K562 (cell line): ENCODE results near the gene IRF2BP2. TPM values are rescaled to one million over a fixed set of nuclear protein-coding genes. Genes with fewer than 3 reads are reported as not detected.

Experiments used
- ATAC-seq: fragments of 200-7000 bp; cut with Tn5 transposase; 3 replicates; pipeline ENCODE4 v1.9.1; 2020; ENCODE audit warnings: moderate library complexity
- BruUV-seq: library from RNA; stranded (reverse); fragments of 400-500 nt; replicated peaks from 2 replicates; lab custom pipeline; 2021; lab: Mats Ljungman, UMichigan
- CTCF ChIA-PET: fragments of 300-600 bp; formaldehyde crosslinking; extraction: SDS; loops from one replicate; lab custom pipeline; 2021; ENCODE audit warnings: low intra/inter-chr PET ratio; lab: Yijun Ruan, JAX
- POLR2A ChIA-PET: fragments of 300-600, 350-650 bp; sonication (Branson Sonifier 250); formaldehyde crosslinking; extraction: SDS; loops from one replicate; lab custom pipeline; 2021; ENCODE audit warnings: antibody characterized with exemption, inconsistent platforms; lab: Yijun Ruan, JAX
- DNase-seq, 4 experiments: peaks; one replicate each; pipeline versions ENCODE4 v3.0.0 to v3.0.0-alpha.2; 2011 to 2018; ENCODE audit warnings: low spot score in 3 of 4, mixed read lengths in 3 of 4; ENCODE audit errors: extremely low read depth in 1 of 4
- FAIRE-seq: peaks from 2 replicates; lab custom pipeline; 2011; peaks lifted over from hg19 to GRCh38; lab: Jason Lieb, UNC
- H2AFZ ChIP-seq: 2 replicates; pipeline ENCODE4 v1.6.0; 2011; ENCODE audit warnings: low read depth, low read length, control low read depth, inconsistent platforms
- H3K27ac ChIP-seq: fragments of 200-600 bp; 3 replicates; pipeline ENCODE4 v1.8.0; 2011; ENCODE audit warnings: low read depth, mild to moderate bottlenecking, control low read depth, inconsistent platforms, low read length, moderate library complexity, mixed read lengths; ENCODE audit errors: extremely low read depth
- H3K27me3 ChIP-seq, 2 experiments: fragments of 300-600 bp in 1 of 2; 2 replicates in 1 of 2; 3 replicates in 1 of 2; pipeline versions ENCODE4 v1.6.0 to v1.8.0; 2011; ENCODE audit warnings: inconsistent platforms in 2 of 2, low read length in 2 of 2, mild to moderate bottlenecking in 1 of 2, mixed read lengths in 1 of 2, moderate library complexity in 1 of 2; ENCODE audit not compliant: control insufficient read depth in 2 of 2, insufficient read depth in 2 of 2
- H3K36me3 ChIP-seq: fragments of 300-600 bp; 3 replicates; pipeline ENCODE4 v1.8.0; 2011; ENCODE audit warnings: mild to moderate bottlenecking, low read length, inconsistent platforms; ENCODE audit not compliant: control insufficient read depth, insufficient read depth
- H3K4me1 ChIP-seq, 2 experiments: fragments of 200-600 bp in 1 of 2; replicated peaks in 1 of 2; 2 replicates in 1 of 2; 3 replicates in 1 of 2; pipeline versions ENCODE4 v1.5.1 to v1.8.0; 2011; ENCODE audit warnings: inconsistent platforms in 2 of 2, low read length in 2 of 2, mild to moderate bottlenecking in 1 of 2, mixed read lengths in 1 of 2, moderate library complexity in 1 of 2; ENCODE audit not compliant: control insufficient read depth in 2 of 2, insufficient read depth in 2 of 2
- H3K4me2 ChIP-seq: 2 replicates; pipeline ENCODE4 v1.6.1; 2011; ENCODE audit warnings: low read length, control low read depth, inconsistent platforms, mixed read lengths; ENCODE audit not compliant: insufficient read depth
- H3K4me3 ChIP-seq: fragments of 200-600 bp; sonication (generic), shearing (Covaris generic); 2 replicates; pipeline ENCODE4 v1.5.1; 2016; ENCODE audit warnings: control low read depth, inconsistent platforms
- H3K79me2 ChIP-seq: fragments of 200-600 bp; 3 replicates; pipeline ENCODE4 v1.8.0; 2011; ENCODE audit warnings: low read length, inconsistent platforms; ENCODE audit not compliant: control insufficient read depth, insufficient read depth
- H3K9ac ChIP-seq, 2 experiments: 2 replicates each; pipeline versions ENCODE4 v1.6.0 to v1.6.1; 2011; ENCODE audit warnings: low read depth in 2 of 2, low read length in 2 of 2, control low read depth in 1 of 2, inconsistent platforms in 1 of 2, mild to moderate bottlenecking in 1 of 2, mixed read lengths in 1 of 2; ENCODE audit not compliant: insufficient read depth in 1 of 2
- H3K9me1 ChIP-seq: one replicate; pipeline ENCODE4 v1.6.0; 2011; ENCODE audit warnings: inconsistent platforms, mild to moderate bottlenecking, low read length, moderate library complexity; ENCODE audit not compliant: control insufficient read depth, insufficient read depth
- H3K9me3 ChIP-seq: replicated peaks from 2 replicates; pipeline ENCODE4 v1.5.1; 2011; ENCODE audit warnings: low read depth, low read length, inconsistent platforms; ENCODE audit not compliant: control insufficient read depth, insufficient read depth
- H4K20me1 ChIP-seq: replicated peaks from 2 replicates; pipeline ENCODE4 v1.6.1; 2011; ENCODE audit warnings: low read length, inconsistent platforms, mixed read lengths; ENCODE audit not compliant: control insufficient read depth, insufficient read depth
- CBX3 ChIP-seq, 2 experiments: IDR thresholded peaks; 1 replicate in 1 of 2; 2 replicates in 1 of 2; pipeline ENCODE4 v1.6.1; 2012; ENCODE audit warnings: inconsistent platforms in 2 of 2, low read length in 2 of 2, borderline replicate concordance in 1 of 2, control low read depth in 1 of 2
- MTA3 ChIP-seq: fragments of 450-650 bp; formaldehyde crosslinking; IDR thresholded peaks from 2 replicates; pipeline ENCODE4 v1.6.1; 2017; ENCODE audit warnings: mild to moderate bottlenecking, borderline replicate concordance
- SMARCE1 ChIP-seq: fragments of 450-650 bp; IDR thresholded peaks from 2 replicates; pipeline ENCODE4 v1.7.1; 2016; ENCODE audit warnings: mild to moderate bottlenecking
- TARDBP ChIP-seq: fragments of 450-650 bp; IDR thresholded peaks from 2 replicates; pipeline ENCODE4 v1.6.1; 2016
- U2AF1 ChIP-seq: fragments of 200-400 bp; formaldehyde crosslinking; optimal IDR thresholded peaks from 2 replicates; pipeline ENCODE3; 2017; ENCODE audit warnings: mild to moderate bottlenecking, low read depth, low read length, moderate library complexity
- ZC3H4 ChIP-seq: sonication (generic); formaldehyde crosslinking; IDR thresholded peaks from 2 replicates; pipeline ENCODE4 v1.9.0; 2021; ENCODE audit warnings: missing genetic modification reagents, borderline replicate concordance
- WGBS: fragments of 100-300 bp; shearing (Covaris generic); methylation state at CpG from one replicate; pipeline ENCODE4 v1.1.6; 2016; ENCODE audit warnings: low coverage, mixed read lengths; ENCODE audit not compliant: insufficient coverage; ENCODE audit errors: missing lambda C conversion rate; 5-methylcytosine and 5-hydroxymethylcytosine counted together
- in situ Hi-C: fragments of 300-500 bp; cut with MboI; formaldehyde crosslinking; loops from 4 replicates; pipeline ENCODE4 v1.15.0; 2018; ENCODE audit warnings: inconsistent platforms, mixed read lengths
- intact Hi-C: fragments of 100-400 bp; cut with micrococcal nuclease; formaldehyde crosslinking; loops from 2 replicates; pipeline ENCODE4 v1.14.2; 2022
- polyA plus RNA-seq, 8 experiments: library from polyadenylated mRNA; depleted of rRNA in 4 of 8; stranded (reverse) in 5 of 8; unstranded in 3 of 8; fragments of >200 nt; fragmentation: Nextera tagmentation in 2 of 8; fragmentation: Illumina TruSeq in 1 of 8; extraction: Ambion mirVana in 2 of 8; extraction: Trizol in 1 of 8; gene quantifications; 2 replicates each; pipeline versions ENCODE4 v1.2.1 to v1.2.3, GENCODE V29; 2011 to 2014; ENCODE audit warnings: inconsistent platforms in 1 of 8, missing spikeins in 1 of 8
- total RNA-seq, 7 experiments: library from RNA; depleted of rRNA in 6 of 7; stranded (reverse); fragments of >200 nt in 6 of 7; fragmentation: Illumina TruSeq in 2 of 7; extraction: Trizol in 2 of 7; gene quantifications; 2 replicates each; pipeline versions ENCODE4 v1.2.1 to v1.2.3, GENCODE V29; 2011 to 2021; ENCODE audit warnings: low replicate concordance in 1 of 7
- TF ChIP-seq, protein P1 (sequence below): fragments of 450-650 bp; formaldehyde crosslinking; IDR thresholded peaks from 2 replicates; pipeline ENCODE4 v1.4.0; 2022; ENCODE audit warnings: missing genetic modification characterization
- TF ChIP-seq, protein P2 (sequence below): fragments of 450-650 bp; IDR thresholded peaks from 2 replicates; pipeline ENCODE4 v1.6.1; 2016
- TF ChIP-seq, protein P3 (sequence below): fragments of 450-650 bp; formaldehyde crosslinking; IDR thresholded peaks from 2 replicates; pipeline ENCODE4 v1.4.0; 2022; ENCODE audit warnings: missing genetic modification characterization
- TF ChIP-seq, protein P4 (sequence below): fragments of 450-650 bp; IDR thresholded peaks from 2 replicates; pipeline ENCODE4 v1.6.1; 2016; ENCODE audit warnings: mild to moderate bottlenecking

The IRF2BP2 gene
- total and polyA plus RNA-seq, 9 of the 15 experiments (the other 6 are each of a cell fraction or from before 2014, with no cell fraction given): 7.7 to 68.6 (median 22.1) TPM

DNA sequence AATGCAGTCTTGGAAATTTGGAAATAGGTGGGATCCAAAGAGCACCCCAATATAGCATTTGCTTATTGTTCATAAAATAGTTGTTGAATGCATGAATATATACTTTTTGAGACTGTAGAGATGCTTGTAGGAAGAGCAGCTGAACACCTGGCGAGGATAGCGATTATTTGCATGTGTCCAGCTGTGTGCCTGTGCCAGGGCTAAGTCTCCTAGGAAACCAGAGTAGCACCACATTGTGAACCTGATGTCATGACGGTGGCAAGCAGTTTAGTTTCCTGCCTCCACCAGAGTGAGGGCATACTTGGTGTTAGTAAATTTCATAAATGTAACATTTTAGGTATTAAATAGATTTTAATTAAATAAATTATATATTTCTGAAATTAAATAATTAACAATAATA lies 37.3 kb upstream of the IRF2BP2 start:
- no peaks in the 10 kb centered on the region; a peak in 2 of 5 replicates for H3K4me1 ChIP-seq
- POLR2A ChIA-PET: no interaction called here
- intact Hi-C loops: no loop called here
- no peak overlapping the region for H3K4me3 ChIP-seq
- no peak overlapping the region for H2AFZ ChIP-seq
- TF ChIP-seq, protein P1, sequence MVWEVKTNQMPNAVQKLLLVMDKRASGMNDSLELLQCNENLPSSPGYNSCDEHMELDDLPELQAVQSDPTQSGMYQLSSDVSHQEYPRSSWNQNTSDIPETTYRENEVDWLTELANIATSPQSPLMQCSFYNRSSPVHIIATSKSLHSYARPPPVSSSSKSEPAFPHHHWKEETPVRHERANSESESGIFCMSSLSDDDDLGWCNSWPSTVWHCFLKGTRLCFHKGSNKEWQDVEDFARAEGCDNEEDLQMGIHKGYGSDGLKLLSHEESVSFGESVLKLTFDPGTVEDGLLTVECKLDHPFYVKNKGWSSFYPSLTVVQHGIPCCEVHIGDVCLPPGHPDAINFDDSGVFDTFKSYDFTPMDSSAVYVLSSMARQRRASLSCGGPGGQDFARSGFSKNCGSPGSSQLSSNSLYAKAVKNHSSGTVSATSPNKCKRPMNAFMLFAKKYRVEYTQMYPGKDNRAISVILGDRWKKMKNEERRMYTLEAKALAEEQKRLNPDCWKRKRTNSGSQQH (CRISPR knock-in tag): no peak
- TF ChIP-seq, protein P2, sequence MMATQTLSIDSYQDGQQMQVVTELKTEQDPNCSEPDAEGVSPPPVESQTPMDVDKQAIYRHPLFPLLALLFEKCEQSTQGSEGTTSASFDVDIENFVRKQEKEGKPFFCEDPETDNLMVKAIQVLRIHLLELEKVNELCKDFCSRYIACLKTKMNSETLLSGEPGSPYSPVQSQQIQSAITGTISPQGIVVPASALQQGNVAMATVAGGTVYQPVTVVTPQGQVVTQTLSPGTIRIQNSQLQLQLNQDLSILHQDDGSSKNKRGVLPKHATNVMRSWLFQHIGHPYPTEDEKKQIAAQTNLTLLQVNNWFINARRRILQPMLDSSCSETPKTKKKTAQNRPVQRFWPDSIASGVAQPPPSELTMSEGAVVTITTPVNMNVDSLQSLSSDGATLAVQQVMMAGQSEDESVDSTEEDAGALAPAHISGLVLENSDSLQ: no peak
- in situ Hi-C loops: no loop called here
- no peak overlapping the region for H3K4me2 ChIP-seq
- H3K9me1 ChIP-seq: no peaks in the 10 kb centered on the region
- WGBS: 31% methylated on average over 3 of the region's 3 CpGs
- H3K27me3 ChIP-seq: no peaks in the 10 kb centered on the region
- DNase-seq (no peak), ATAC-seq (no peak), FAIRE-seq (no peak)
- BruUV-seq: no TSS peak
- H3K9me3 ChIP-seq: peaks cover 5% of the 10 kb centered on the region
- no peaks in the 10 kb centered on the region for H3K79me2 ChIP-seq
- H4K20me1 ChIP-seq: no peaks in the 10 kb centered on the region
- H3K9ac ChIP-seq: no peak overlapping the region
- CTCF ChIA-PET: no interaction called here
- no peaks in the 10 kb centered on the region for H3K36me3 ChIP-seq
- no peak overlapping the region for H3K27ac ChIP-seq

DNA sequence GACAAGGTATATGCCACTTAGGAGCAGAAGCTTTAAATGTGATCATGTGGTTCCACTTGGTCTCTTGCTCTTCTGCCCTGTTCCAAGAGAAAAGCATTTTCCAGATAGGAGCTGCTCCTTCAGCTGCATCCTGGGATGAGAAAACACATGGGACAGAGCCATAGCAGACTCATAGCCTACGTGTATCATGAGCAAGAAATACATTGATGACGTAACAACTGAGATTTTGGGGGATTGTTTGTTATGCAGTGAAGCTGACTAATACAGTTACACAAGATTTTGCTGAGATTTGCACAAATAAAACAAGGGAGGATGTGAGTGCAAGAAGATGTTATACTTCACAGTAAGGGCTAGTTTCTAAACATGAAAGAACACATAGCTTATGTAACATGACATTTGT lies 36.0 kb upstream of the IRF2BP2 start:
- POLR2A ChIA-PET: interaction anchor here (1.1 kb wide), 1 partner anchor 12 kb away, joined by 6 read pairs; no protein-coding TSS in a partner anchor
- TF ChIP-seq, protein P3, sequence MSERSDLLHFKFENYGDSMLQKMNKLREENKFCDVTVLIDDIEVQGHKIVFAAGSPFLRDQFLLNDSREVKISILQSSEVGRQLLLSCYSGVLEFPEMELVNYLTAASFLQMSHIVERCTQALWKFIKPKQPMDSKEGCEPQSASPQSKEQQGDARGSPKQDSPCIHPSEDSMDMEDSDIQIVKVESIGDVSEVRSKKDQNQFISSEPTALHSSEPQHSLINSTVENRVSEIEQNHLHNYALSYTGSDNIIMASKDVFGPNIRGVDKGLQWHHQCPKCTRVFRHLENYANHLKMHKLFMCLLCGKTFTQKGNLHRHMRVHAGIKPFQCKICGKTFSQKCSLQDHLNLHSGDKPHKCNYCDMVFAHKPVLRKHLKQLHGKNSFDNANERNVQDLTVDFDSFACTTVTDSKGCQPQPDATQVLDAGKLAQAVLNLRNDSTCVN (CRISPR knock-in tag): no peak
- TF ChIP-seq MTA3 (no peak), U2AF1 (no peak), SMARCE1 (no peak), CBX3 (IDR thresholded peaks at IDR 0.05; ENCODE audit: borderline replicate concordance in 1 of 2, low read length in 2 of 2) (peak in 1 of 2 experiments; percentile 97; a peak in 2 of 3 replicates), ZC3H4 (CRISPR knock-in tag) (no peak), TARDBP (no peak)
- TF ChIP-seq, protein P4, sequence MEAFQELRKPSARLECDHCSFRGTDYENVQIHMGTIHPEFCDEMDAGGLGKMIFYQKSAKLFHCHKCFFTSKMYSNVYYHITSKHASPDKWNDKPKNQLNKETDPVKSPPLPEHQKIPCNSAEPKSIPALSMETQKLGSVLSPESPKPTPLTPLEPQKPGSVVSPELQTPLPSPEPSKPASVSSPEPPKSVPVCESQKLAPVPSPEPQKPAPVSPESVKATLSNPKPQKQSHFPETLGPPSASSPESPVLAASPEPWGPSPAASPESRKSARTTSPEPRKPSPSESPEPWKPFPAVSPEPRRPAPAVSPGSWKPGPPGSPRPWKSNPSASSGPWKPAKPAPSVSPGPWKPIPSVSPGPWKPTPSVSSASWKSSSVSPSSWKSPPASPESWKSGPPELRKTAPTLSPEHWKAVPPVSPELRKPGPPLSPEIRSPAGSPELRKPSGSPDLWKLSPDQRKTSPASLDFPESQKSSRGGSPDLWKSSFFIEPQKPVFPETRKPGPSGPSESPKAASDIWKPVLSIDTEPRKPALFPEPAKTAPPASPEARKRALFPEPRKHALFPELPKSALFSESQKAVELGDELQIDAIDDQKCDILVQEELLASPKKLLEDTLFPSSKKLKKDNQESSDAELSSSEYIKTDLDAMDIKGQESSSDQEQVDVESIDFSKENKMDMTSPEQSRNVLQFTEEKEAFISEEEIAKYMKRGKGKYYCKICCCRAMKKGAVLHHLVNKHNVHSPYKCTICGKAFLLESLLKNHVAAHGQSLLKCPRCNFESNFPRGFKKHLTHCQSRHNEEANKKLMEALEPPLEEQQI: peak; percentile 77; the same call in 1 of the 2 replicates

More for the DNA sequence above, 36.0 kb upstream of the IRF2BP2 start:
- Histone ChIP-seq H3K27ac (no peak overlapping the region), H2AFZ (no peak overlapping the region), H3K4me2 (no peak overlapping the region), H3K27me3 (no peaks in the 10 kb centered on the region), H3K9me1 (no peaks in the 10 kb centered on the region), H3K4me1 (no peaks in the 10 kb centered on the region; a peak in 2 of 5 replicates), H4K20me1 (no peaks in the 10 kb centered on the region), H3K36me3 (no peaks in the 10 kb centered on the region), H3K4me3 (no peak overlapping the region), H3K9me3 (peaks cover 5% of the 10 kb centered on the region), H3K9ac (no peak overlapping the region), H3K79me2 (no peaks in the 10 kb centered on the region)
- intact Hi-C loops: no loop called here
- WGBS: 50% methylated on average over 2 of the region's 2 CpGs
- no TSS peak for BruUV-seq
- ATAC-seq: no peak
- FAIRE-seq: no peak
- CTCF ChIA-PET: no interaction called here
- in situ Hi-C loops: no loop called here
- DNase-seq: no peak
